IPS-NIHi11 (cell line): ENCODE measurements around the gene ETFA.

Source experiments
- DNase-seq: peaks from one replicate; pipeline ENCODE4 v3.0.0; 2012; ENCODE audit warnings: mixed read lengths, low spot score

Gene ETFA

DNA sequence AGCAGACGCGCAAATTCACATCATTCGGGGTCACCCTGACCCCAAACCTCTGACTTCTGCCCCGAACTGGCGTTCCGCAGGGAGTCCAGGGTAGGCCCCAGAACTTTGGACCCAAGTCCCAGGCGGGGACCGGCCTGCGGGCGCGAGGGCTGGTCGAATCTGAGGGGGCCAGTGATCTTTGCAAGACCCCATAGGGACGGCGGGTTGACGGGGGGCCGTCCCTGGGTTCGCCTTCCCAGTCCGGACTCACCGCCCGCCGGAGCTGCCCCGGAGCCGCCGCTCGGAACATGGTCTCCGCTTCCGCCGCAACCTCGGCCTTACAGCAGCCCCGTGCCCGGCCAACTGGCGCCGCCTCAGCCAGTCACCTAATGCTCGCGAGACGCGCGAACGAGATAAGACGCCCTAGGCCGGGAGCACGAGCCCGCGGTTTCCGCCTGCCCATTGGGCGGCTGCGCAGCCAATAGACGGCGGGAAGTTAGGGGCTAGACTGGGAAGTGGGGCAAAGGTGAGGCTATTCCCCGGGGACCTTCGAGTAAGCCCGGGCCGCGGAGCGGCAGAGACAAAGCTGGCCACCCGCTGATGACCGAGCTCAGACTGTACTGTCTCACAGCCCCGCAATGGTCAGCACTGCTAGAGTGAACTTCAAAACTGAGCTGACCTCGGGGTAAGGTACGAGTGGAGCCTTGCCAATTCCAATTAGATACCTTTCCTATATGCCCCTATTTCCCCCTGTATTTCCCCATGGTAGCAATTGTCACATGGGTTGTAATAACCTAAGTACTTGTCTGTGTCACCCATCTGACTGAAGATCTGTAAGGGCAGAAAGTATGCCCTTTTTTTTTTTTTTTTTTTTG lies at the start of gene ETFA:
Gene ETFA, minus strand, starts transcription at position 370 of the 854 bp plus-strand sequence. Its CDS starts 81 bp downstream, at position 289.
- peak; percentile 100 for DNase-seq

DNA sequence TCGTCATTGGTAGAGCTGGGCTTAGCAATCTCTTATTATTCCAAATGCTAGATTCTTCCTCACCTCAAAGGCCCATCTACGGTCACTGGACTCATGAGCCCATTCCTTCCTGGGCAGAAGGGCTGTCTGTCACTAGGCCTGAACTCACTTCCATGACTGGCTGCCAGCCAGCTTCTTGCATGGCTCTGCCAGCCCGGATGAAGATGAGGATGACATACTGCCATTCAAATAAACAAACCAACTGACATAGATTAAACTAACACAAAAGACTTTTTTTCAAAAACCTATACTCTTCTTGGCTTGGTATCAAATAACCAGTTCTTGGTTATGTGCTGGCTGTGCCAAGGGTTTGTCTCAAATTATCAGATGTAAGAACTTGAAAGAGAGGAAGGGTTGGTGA lies 49.1 kb upstream of the ETFA start:
- no peak for DNase-seq

DNA sequence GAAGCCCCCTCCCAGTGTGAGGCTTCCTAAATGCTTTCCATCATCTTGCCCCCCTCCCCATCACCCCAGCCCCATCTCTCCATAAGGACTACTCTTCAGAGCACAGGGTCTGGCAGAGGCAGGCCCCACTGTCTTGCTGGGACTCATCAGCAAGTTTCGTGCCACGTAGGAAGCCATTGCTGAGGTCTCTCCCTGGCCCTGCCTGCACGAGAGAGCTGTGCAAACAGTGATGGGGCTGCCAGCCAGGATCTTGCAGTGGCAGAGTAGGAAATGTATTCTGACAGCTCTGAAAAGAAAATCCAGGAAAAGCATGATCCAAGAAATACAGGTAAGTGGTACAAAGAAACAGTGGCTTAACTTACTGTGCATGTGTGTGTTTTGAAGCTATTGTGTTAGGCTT lies 47.9 kb upstream of the ETFA start:
- DNase-seq = no peak

DNA sequence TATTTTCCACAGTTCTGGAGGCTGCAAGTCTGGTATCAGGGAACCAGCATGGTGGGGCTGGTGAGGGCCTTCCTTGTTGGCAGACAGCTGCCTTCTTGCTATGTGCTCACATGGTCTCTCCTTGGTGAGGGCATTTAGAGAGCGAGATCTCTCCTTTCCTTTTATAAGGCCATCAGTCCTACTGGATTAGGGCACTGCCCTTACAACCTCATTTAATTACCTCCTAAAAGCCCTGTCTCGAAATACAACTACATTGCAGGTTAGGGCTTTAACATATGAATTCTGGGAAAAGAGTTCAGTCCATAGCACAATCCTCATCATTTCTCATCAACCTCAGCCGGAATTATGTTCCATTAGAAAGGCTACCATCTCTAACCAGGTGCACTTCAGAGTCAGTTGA lies 47.2 kb upstream of the ETFA start:
- no peak for DNase-seq

DNA sequence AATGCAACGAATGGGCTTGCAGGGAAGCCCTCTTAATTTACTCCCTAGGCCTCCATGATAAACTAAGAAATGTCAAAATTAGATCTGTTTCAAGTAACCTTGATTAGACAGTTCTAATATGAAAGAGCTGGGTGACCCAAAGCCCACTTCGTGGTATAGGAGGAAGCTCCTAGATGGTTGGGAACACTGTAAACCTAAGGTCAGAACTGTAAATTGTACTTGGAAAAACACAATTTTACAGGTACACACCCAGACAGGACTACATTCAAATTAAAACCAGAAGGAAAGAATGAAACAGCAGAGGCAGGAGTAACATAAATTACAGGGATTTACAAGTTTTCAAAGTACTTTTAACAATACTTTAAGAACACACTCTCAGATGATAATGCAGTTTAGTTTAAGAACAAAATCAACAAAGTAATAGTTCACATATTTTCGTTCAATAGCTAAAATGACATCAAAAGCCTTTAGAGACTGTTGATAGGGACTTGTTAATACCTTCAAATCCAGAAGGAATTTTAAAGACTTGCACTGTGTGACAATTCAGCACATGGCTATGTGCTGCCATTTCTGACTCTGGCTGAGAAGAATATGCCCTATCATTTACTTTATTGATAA lies 43.7 kb upstream of the ETFA start:
- DNase-seq = no peak

DNA sequence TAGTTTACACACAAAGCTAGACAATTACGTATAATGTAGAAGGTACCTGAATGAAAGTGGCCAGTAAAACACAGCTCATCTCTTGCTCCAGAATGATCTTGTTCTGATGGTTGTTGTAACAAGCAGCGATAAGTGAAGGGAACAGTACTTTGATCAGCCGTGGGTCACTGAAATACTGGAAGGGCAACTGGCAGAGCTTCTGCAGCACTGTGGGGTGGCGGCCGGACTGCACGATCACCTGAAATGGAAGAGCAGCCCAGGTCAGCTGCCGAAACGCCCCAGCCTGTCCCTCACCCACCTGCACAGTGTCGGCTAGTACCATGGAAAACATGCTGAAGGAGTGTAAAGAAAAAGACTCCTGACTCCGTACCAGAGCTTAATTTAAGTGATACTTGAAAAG lies 42.6 kb upstream of the ETFA start:
- no peak for DNase-seq

DNA sequence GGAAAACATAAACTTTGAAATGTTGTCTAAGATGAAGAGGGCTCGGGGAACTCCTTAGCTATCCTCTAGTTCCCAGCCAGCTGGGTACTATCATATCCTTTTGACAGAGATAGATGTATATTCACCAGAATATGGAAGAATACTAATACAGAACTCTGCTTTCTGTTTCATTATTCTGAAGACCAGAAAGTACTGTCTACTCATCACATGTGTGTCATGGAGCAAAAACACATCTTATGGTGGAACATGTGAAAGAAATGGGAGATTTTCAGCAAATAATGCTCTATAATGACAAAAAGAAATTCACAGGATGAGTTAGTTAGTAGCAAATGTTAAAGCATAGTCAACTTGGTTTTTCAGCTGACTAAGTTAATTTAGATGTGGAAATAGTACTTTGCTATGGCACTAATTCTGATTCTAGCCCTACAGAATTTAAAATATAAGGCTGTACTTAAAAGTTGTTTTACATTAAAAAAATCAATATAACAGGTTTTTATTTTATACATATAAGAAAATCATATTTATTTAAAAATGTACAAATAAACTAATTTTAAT lies 41.8 kb upstream of the ETFA start:
- no peak for DNase-seq

DNA sequence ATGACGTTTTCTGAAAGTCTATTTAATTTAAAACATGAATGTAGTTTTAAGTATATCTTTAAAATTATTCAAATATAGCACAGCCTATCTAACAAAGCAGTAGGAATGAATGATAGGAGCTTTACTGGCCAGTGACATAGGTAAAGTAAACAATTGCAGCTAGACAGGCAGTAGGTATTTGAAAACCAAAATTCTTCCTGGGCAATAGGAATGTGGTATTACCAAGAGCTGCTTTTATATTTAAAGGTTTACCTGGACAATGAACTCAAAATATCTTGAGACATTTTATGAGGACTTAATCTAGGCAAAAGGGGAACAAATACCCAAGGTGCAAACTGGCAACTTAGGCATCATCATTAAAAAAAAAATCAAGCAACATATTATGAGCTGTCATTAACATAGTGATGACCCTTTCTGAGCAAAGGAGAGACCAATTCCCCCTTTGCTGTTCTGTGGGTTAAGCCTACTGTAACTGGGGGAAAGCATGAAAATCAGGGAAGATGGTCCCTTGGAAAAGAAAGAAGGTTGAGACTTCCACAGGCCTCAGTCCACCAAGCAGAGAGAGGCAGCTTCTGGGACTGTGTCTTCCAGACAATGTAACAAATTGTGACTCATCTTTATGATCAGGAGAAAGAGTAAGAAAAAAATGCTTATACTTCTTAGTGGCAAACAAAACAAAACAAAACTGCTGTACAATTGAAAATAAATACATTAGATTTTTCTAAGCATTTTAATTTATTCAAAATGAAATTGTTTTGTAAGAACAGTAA lies 38.2 kb upstream of the ETFA start:
- DNase-seq = no peak

DNA sequence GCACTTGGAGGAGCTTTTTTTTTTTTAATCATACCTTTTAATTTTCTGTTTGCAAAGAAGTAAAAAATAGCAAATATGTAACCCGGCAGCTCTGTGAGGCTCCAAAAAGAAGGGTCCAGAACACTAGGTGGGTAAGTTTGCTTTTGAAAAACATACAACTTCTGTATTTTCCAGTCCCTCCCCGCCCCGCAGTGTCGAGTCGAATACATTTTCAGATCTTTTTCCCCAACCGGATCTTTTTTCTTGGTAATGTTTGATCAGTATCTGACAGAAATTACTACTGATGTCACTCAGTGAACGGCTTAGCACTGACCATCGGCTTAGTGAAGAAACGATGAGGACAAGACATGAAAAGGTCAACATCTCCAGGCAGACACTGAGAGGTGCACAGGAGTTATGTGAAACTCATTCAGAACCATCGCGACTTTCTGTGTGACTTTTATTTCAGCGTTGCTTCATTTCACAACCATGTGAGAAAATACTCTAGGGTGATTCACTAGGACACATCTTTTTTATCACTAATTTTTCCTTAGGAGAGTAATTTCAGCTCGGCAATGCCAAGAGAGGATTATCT lies 36.3 kb upstream of the ETFA start:
- DNase-seq = no peak

DNA sequence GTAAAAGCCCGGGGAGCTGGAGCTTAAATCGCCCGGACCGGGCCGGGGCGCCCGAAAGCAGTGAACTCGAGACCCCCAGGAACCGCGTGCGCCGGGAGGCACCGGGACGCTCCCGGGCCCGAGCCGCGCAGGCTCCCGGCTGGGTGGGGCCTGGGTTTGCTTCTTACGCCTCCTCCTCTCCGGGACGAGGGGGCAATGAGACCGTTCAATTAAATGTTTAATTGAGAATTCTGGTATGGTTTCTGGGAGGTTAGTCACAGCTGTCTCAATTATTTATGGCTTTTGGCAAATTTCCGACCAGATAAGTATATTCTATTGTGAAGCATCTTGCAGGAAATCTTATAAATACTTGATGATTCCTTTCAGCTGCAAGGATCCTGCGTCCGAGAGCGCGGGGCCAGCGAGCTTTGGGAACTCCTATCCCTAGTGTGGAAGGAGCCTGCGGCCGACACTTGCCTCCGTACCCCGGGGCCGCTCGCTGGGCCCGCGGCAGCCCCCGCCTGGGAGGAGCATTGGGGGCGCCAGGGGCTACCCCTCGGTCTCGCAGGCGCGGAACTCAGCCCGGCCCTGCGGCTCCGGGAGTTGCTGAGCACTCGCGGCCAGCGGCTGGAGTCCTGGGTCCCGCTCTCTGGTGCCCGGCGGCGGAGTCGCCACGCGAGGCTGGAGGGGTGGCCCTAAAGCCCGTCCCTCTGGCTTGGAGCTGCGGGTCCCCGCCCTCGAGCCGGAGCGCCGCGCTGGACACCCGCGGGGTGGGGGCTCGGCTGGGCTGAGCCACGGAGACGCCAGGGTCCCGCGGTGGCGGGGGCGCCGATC lies 35.6 kb upstream of the ETFA start:
- peak; percentile 50 for DNase-seq

DNA sequence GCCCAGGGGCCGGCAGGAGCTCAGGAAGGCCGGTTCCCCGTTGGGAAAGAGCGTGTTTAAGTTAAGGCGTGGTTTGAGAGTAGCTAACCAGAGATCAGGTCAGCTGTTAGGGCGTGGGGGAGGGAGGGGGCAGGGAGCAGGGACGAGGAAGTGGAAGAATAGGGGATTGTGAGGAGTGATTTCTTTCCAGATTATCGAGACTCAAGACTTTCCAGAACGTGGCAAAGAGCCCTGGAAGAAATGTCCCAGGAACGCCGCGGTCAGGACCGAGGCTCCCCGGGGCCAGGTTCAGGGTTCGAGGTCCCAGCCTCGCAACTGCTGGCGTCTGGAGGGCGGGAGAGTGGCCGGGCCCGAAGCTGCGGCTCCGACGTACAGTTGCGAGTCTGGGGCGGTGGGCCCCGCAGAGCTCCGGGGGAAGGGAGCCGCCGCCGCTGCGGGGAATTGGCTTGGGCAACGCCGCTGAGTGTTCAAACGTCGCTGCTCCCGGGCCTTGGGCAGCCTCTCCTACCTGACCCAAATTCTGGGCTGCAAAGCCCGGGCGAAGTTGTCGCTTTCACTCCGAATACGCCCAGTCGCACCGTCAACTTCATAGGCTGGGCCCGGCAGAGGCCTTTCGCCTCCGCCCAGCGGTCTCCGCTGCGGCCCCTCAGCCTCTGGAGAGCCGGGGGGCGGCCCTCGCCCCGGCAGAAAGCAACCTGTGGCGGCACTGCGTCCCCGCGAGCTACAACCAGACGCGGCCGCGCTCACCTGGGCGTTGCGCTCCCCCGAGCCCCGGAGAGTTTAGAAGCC lies 34.8 kb upstream of the ETFA start:
- peak; percentile 65 for DNase-seq

DNA sequence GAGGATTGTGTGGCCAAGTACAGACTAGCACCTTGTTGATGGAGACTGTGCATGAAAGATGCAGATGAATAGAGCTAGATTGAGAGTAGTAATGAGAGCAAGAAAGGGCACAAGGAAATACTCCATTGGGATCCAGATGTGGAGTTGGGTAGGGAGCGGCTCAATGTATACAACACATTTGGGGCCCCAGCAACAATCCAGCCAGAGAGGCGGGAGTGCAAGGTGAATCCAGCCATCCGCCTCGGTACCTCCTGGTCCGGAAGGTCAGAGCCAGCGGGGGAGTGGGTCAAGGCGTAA lies 34.3 kb upstream of the ETFA start:
- DNase-seq = no peak

DNA sequence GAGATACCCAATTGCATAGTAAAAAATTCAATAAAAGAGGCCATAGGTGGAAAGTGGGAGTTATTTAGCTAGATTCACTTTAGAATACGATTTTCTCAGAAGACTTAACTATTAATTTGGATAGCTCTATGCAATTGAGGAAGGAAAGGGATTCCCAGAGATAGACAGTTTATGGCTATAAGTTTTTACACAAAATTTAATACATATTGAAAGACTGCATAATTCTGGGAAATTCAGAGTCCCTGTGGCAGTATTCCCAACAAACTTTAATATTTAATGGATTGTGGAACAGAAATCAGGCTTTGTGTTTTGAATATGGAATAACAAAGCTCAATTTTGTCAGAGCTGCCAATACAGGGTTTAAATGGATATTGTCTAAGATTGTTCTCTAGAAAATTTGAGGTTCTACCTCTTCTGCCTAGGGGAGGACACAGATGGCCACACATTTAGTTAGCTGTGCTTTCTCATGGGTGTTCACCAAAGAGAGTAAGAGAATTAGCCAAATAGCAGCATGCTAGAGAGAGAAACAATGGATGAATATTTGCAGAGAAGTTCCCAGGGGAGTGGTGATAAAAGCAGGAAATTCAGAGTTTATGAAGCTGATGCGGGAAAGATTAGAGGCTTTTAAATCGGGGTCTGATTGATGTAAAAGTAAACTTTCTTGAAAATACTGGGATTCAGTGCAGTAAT lies 33.8 kb upstream of the ETFA start:
- DNase-seq = no peak

DNA sequence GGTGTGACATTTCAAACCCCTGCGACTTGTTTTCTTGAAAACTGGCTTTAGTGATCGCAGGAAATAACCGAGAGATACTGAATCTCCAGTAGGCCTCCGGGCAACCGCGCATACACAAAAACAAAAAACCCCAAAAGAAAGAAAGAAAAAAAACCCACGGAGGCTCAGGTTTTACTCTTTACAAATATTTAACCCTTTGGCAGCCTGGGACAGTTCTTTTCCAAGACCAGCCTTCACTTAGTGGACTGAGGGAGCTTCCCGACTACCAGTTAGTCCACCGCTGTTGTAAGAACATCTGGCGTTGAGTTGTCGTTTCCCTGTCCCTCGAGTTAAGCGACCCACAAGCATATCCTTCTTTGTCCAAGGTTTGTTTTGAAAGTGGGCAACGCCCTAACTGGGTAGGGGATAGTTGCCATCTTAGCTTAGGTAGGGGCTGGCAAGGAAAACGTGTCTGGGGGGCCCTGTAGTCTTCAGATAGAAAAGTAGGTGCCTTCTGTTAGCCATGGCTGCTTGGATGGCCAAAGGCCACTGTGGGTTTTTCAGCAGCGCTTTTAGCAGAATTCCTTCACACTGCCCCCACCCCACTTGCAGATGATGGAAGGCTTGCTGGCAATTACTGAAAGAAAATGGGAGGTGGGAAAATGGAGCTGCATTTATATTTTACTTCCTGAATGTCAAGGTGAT lies 32.2 kb upstream of the ETFA start:
- DNase-seq = no peak

DNA sequence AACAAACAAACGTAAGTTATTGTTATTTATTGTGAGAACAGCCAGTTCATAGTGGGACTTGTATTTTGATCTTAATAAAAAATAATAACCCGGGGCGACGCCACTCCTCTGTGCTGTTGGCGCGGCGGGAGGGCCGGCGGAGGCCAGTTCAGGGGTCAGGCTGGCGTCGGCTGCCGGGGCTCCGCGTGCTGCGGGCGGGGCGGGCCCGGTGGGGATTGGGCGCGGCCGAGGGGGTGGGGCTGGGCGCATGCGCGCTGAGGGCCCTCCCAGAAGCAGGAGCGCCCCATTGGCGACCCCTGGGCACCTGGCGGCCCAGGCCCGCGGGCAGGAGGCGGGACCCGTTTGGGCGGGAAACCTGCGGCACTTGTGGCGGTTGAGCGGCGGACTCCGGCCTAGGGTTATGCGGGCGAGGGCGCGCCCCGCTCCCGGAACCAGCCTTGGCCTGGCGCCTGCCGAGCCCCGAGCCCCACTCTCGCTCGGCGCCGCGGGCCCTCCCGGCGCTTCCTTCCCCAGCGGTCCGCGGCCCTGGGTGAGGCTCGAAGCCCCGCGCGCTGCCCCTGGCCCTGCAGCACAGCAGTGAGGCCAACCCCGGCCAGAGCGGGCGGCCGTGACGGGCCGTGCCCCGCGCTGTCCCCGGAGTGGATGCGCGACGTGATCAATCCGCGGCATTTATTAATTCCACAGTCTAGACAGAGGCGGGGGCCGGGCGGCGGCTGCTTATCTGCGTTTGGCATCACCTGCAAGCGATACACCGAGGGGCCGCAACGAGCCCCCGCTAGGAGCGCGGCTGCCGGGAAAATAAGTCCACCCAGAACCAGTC lies 31.3 kb upstream of the ETFA start:
- DNase-seq = peak; percentile 80

DNA sequence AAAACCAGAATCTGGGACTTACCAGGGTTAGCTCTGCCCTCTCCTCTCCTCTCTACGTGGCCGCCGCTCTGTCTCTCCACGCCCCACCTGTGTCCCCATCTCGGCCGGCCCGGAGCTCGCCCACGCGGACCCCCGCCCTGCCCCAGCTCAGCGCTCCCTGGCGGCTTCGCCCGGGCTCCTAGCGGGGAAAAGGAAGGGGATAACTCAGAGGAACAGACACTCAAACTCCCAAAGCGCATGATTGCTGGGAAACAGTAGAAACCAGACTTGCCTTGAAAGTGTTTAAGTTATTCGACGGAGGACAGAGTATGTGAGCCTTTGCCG lies 30.8 kb upstream of the ETFA start:
- no peak for DNase-seq

DNA sequence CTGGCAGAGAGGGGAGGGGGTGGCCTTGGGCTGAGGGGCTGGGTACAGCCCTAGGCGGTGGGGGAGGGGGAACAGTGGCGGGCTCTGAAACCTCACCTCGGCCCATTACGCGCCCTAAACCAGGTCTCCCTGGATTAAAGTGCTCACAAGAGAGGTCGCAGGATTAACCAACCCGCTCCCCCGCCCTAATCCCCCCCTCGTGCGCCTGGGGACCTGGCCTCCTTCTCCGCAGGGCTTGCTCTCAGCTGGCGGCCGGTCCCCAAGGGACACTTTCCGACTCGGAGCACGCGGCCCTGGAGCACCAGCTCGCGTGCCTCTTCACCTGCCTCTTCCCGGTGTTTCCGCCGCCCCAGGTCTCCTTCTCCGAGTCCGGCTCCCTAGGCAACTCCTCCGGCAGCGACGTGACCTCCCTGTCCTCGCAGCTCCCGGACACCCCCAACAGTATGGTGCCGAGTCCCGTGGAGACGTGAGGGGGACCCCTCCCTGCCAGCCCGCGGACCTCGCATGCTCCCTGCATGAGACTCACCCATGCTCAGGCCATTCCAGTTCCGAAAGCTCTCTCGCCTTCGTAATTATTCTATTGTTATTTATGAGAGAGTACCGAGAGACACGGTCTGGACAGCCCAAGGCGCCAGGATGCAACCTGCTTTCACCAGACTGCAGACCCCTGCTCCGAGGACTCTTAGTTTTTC lies 30.2 kb upstream of the ETFA start:
- DNase-seq = no peak

DNA sequence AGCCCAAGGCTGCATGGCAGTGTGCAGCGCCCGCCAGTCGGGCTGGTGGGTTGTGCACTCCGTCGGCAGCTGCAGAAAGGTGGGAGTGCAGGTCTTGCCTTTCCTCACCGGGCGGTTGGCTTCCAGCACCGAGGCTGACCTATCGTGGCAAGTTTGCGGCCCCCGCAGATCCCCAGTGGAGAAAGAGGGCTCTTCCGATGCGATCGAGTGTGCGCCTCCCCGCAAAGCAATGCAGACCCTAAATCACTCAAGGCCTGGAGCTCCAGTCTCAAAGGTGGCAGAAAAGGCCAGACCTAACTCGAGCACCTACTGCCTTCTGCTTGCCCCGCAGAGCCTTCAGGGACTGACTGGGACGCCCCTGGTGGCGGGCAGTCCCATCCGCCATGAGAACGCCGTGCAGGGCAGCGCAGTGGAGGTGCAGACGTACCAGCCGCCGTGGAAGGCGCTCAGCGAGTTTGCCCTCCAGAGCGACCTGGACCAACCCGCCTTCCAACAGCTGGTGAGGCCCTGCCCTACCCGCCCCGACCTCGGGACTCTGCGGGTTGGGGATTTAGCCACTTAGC lies 29.6 kb upstream of the ETFA start:
- DNase-seq = no peak
